Measurements from ENCODE around the gene FAM120C.

The FAM120C gene

GRCh38 chrX:54178100-54178940 lies 4.7 kb downstream of the FAM120C start:
- H3K9ac ChIP-seq (ENCODE audit: low read length), result no peak overlapping the region

GRCh38 chrX:54177306-54177705 lies 5.7 kb downstream of the FAM120C start:
- H3K27ac ChIP-seq (ENCODE audit: low read length), result no peak overlapping the region
- H3K27me3 ChIP-seq (replicated peaks; ENCODE audit: insufficient read depth, low read length), result no peaks in the 10 kb centered on the region
- peaks cover 40% of the 10 kb centered on the region for H3K79me2 ChIP-seq (ENCODE audit: low read length)
- DNase-seq, result no peak
- no peak for TF ChIP-seq CTCF (IDR thresholded peaks at IDR 0.05; ENCODE audit: low read length)
- no peak for TF ChIP-seq EZH2 (optimal IDR thresholded peaks at IDR 0.05; ENCODE audit: low read depth, low read length)
- no peak for TF ChIP-seq EZH2phosphoT487 (IDR thresholded peaks at IDR 0.05; ENCODE audit: low read length)
- no peak overlapping the region for H3K9ac ChIP-seq (ENCODE audit: low read length)
- no peaks in the 10 kb centered on the region for H3K9me2 ChIP-seq (replicated peaks; ENCODE audit: insufficient read depth, low read length)
- H3K4me2 ChIP-seq (ENCODE audit: low read depth, low read length), result no peak overlapping the region
- no peaks in the 10 kb centered on the region for H3K9me3 ChIP-seq (replicated peaks; ENCODE audit: insufficient read depth, low read length)
- H4K20me1 ChIP-seq (ENCODE audit: insufficient read depth, low read length), result no peaks in the 10 kb centered on the region
- H3F3A ChIP-seq (ENCODE audit: insufficient read depth, low read length), result no peaks in the 10 kb centered on the region
- no peak overlapping the region for H3K4me3 ChIP-seq (ENCODE audit: low read length)
- no peaks in the 10 kb centered on the region for H3K36me3 ChIP-seq (replicated peaks; ENCODE audit: insufficient read depth, low read length)
- no peak overlapping the region for H2AFZ ChIP-seq (ENCODE audit: low read length)
- H3K4me1 ChIP-seq (ENCODE audit: low read length), result peaks cover 11% of the 10 kb centered on the region; the same call in 1 of the 2 replicates

More at GRCh38 chrX:54178100-54178940, 4.7 kb downstream of the FAM120C start:
- H3K27me3 ChIP-seq (replicated peaks; ENCODE audit: insufficient read depth, low read length), result no peaks in the 10 kb centered on the region
- no peak overlapping the region for H3K4me3 ChIP-seq (ENCODE audit: low read length)
- H3K4me1 ChIP-seq (ENCODE audit: low read length), result peaks cover 11% of the 10 kb centered on the region; the same call in 1 of the 2 replicates
- no peaks in the 10 kb centered on the region for H3F3A ChIP-seq (ENCODE audit: insufficient read depth, low read length)
- H3K9me3 ChIP-seq (replicated peaks; ENCODE audit: insufficient read depth, low read length), result no peaks in the 10 kb centered on the region
- no peaks in the 10 kb centered on the region for H4K20me1 ChIP-seq (ENCODE audit: insufficient read depth, low read length)
- H3K9me2 ChIP-seq (replicated peaks; ENCODE audit: insufficient read depth, low read length), result no peaks in the 10 kb centered on the region
- no peak for DNase-seq
- H3K36me3 ChIP-seq (replicated peaks; ENCODE audit: insufficient read depth, low read length), result no peaks in the 10 kb centered on the region
- TF ChIP-seq EZH2 (optimal IDR thresholded peaks at IDR 0.05; ENCODE audit: low read depth, low read length) (no peak), EZH2phosphoT487 (IDR thresholded peaks at IDR 0.05; ENCODE audit: low read length) (no peak), CTCF (IDR thresholded peaks at IDR 0.05; ENCODE audit: low read length) (no peak)
- H3K4me2 ChIP-seq (ENCODE audit: low read depth, low read length), result no peak overlapping the region
- H3K79me2 ChIP-seq (ENCODE audit: low read length), result peaks cover 48% of the 10 kb centered on the region
- H3K27ac ChIP-seq (ENCODE audit: low read length), result no peak overlapping the region
- H2AFZ ChIP-seq (ENCODE audit: low read length), result no peak overlapping the region

GRCh38 chrX:54173791-54174190 lies 9.3 kb downstream of the FAM120C start:
- Histone ChIP-seq H3K9me3 (replicated peaks; ENCODE audit: insufficient read depth, low read length) (no peaks in the 10 kb centered on the region), H3K79me2 (ENCODE audit: low read length) (peaks cover 12% of the 10 kb centered on the region), H3K4me2 (ENCODE audit: low read depth, low read length) (no peak overlapping the region), H3K9me2 (replicated peaks; ENCODE audit: insufficient read depth, low read length) (no peaks in the 10 kb centered on the region), H3K36me3 (replicated peaks; ENCODE audit: insufficient read depth, low read length) (no peaks in the 10 kb centered on the region), H2AFZ (ENCODE audit: low read length) (no peak overlapping the region), H4K20me1 (ENCODE audit: insufficient read depth, low read length) (no peaks in the 10 kb centered on the region), H3K27ac (ENCODE audit: low read length) (no peak overlapping the region), H3K4me3 (ENCODE audit: low read length) (no peak overlapping the region), H3K9ac (ENCODE audit: low read length) (no peak overlapping the region), H3K27me3 (replicated peaks; ENCODE audit: insufficient read depth, low read length) (no peaks in the 10 kb centered on the region), H3K4me1 (ENCODE audit: low read length) (no peaks in the 10 kb centered on the region), H3F3A (ENCODE audit: insufficient read depth, low read length) (no peaks in the 10 kb centered on the region)
- TF ChIP-seq EZH2 (optimal IDR thresholded peaks at IDR 0.05; ENCODE audit: low read depth, low read length), result no peak
- no peak for TF ChIP-seq EZH2phosphoT487 (IDR thresholded peaks at IDR 0.05; ENCODE audit: low read length)
- no peak for TF ChIP-seq CTCF (IDR thresholded peaks at IDR 0.05; ENCODE audit: low read length)
- DNase-seq, result no peak

Data from MM.1S (cell line).